HepG2 (cell line): ENCODE measurements around the gene AK4.

Experiments used
- CENPX ChIP-seq: sonication (generic); formaldehyde crosslinking; IDR thresholded peaks from 2 replicates; pipeline ENCODE4 v1.9.0; 2021; ENCODE audit warnings: mild to moderate bottlenecking, missing genetic modification reagents, moderate library complexity
- FOSL1 ChIP-seq: sonication (generic); formaldehyde crosslinking; IDR thresholded peaks from 2 replicates; pipeline ENCODE4 v1.9.0; 2021; ENCODE audit warnings: missing genetic modification reagents, borderline replicate concordance
- GABPA ChIP-seq, 2 experiments: IDR thresholded peaks; 2 replicates each; pipeline ENCODE4 v1.6.1; 2011 to 2016; ENCODE audit warnings: low read depth in 2 of 2, low read length in 1 of 2, missing biosample characterization in 1 of 2, missing genetic modification characterization in 1 of 2
- TARDBP ChIP-seq: sonication (generic); formaldehyde crosslinking; IDR thresholded peaks from 2 replicates; pipeline ENCODE4 v1.8.0; 2022; ENCODE audit warnings: mild to moderate bottlenecking, missing genetic modification reagents
- ZNF331 ChIP-seq: sonication (generic); formaldehyde crosslinking; IDR thresholded peaks from 2 replicates; pipeline ENCODE4 v1.4.0; 2020; ENCODE audit warnings: missing genetic modification reagents
- TF ChIP-seq, protein P1 (sequence below): sonication (generic); formaldehyde crosslinking; IDR thresholded peaks from 2 replicates; pipeline ENCODE4 v1.5.0; 2020; ENCODE audit warnings: mild to moderate bottlenecking, missing genetic modification reagents, moderate library complexity

DNA sequence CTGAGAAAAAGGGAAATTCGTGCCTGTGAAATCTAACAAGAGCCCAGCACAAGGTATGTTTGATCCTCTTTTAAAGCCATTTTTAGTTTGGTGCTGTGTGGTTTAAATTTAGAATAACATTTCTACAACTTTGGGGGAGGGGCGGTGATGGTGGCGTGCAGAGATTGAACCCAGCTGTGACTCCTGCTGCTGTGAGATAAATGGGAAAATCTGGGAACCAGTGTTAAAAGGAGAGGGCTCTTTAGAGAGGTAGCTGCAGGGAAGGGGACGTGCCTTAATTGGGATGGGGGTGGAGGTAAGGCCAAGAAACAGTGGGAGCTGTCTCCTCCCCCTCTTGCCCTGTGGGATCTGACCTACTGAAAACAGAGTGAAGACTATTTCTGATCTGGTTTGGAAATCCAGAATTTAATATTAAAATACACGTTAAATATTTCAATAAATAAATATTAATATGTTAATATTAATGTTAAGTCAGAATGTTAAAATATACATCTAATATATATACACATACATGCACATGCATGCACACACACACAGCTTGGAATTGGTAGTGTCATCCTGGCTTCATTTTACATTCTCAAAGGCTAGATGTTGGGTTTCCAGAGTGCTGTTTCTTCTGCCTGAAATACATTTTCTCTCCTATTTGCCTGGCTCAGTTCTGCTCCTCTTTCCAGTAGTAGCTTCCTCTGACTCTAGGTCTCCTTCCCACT, 131.2 kb downstream of the AK4 start:
- no peak for TF ChIP-seq FOSL1 (CRISPR knock-in tag)
- no peak for TF ChIP-seq CENPX (CRISPR knock-in tag)
- TF ChIP-seq GABPA (IDR thresholded peaks at IDR 0.05; ENCODE audit: low read depth, low read length) = no peak
- TF ChIP-seq GABPA (CRISPR knock-in tag; IDR thresholded peaks at IDR 0.05; ENCODE audit: low read depth) = no peak
- TF ChIP-seq, protein P1, sequence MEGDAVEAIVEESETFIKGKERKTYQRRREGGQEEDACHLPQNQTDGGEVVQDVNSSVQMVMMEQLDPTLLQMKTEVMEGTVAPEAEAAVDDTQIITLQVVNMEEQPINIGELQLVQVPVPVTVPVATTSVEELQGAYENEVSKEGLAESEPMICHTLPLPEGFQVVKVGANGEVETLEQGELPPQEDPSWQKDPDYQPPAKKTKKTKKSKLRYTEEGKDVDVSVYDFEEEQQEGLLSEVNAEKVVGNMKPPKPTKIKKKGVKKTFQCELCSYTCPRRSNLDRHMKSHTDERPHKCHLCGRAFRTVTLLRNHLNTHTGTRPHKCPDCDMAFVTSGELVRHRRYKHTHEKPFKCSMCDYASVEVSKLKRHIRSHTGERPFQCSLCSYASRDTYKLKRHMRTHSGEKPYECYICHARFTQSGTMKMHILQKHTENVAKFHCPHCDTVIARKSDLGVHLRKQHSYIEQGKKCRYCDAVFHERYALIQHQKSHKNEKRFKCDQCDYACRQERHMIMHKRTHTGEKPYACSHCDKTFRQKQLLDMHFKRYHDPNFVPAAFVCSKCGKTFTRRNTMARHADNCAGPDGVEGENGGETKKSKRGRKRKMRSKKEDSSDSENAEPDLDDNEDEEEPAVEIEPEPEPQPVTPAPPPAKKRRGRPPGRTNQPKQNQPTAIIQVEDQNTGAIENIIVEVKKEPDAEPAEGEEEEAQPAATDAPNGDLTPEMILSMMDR (CRISPR knock-in tag) = no peak
- no peak for TF ChIP-seq TARDBP (CRISPR knock-in tag)
- no peak for TF ChIP-seq ZNF331 (CRISPR knock-in tag)
